Stimulated activated CD4-positive, alpha-beta T cell treated with anti-CD3 and anti-CD28 coated beads, TNF-alpha, amount 100 ng/mL, for 4 hours (primary cell): ENCODE measurements around the gene ZNF761.
"Not testable (repeated sequence)": the region's sequence is repeated elsewhere in the genome, so short reads cannot be mapped to it uniquely, and the experiment has no call there.

Experiments used
- DNase-seq, 3 experiments: peaks; one replicate each; pipeline ENCODE4 v3.0.0-alpha.2; 2020; ENCODE audit warnings: low read depth in 3 of 3

ZNF761 gene

DNA sequence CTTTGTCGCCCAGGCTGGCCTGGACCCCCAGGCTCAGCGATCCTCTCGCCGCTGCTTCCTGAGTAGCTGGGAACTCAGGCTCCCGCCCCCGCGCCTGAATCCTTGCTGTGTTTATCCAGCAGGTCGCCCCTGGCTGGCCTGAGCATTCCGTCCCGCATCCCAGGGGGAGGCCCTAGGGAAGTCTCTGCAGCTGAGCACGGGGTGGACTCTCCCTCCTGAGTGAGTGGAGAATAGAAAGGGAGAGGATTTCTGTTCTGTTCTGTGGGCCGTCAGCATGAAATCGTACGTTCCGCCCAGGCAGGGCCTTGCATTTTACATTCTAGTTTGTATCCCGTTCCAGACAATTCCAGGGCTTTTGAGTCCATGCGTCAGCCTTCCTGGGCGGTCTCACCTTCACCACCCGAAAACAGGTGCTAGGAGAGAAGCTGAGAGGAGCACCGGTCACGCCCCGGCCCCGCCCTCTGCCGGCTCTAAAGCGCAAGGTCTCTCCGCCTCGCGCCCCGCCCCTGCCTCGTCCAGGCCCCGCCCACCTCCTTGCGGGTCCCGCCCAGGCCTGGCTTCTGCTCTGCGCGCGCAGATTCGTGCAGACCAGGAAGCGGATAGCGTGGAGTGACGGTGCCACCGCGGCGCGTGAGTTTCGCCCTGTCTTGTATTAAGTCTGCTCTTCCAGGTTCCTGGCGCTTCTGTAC, at the start of gene ZNF761:
Gene ZNF761, plus strand, starts transcription at position 586 of the 689 bp plus-strand sequence. CDS start 15,285 bp downstream, outside the sequence.
- DNase-seq, result peak; percentile 95 to 97 (median 96)

DNA sequence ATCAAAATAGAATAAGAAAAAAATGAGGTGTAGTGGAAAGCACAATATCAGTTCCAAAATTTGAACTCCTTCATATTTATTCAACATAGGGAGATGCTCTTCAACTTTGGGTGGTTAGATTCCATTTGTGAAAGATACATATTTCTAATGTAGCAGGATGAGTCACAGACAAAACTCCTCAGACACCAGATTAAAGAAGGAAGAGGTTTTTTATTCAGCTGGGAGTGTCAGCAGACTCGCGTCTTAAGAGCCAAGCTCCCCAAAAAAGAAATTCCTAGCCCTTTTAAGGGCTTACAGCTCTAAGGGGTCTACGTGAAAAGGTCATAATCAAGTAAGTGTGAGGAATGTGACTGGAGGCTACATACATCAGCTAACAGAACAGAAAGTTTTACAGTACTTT, 43.6 kb upstream of the ZNF761 start:
- no peak for DNase-seq

DNA sequence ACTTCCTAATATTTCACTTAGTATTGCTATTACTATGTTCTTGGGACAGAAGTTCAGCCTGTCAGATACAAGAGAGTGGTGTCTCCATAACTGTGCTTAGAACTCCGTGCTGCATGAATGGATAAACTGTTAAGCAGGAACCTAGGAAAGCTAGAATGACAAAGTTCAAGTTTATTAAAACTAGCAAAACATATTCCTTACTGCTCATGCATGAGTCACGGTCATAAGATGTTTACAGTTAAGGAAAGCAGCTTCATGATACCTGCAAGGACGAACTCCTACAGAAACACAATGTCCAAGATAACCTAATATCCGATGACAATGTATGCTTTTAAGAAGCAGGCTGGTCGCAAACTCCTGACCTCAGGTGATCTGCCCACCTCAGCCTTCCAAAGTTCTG, 42.9 kb upstream of the ZNF761 start:
- DNase-seq, result no peak

DNA sequence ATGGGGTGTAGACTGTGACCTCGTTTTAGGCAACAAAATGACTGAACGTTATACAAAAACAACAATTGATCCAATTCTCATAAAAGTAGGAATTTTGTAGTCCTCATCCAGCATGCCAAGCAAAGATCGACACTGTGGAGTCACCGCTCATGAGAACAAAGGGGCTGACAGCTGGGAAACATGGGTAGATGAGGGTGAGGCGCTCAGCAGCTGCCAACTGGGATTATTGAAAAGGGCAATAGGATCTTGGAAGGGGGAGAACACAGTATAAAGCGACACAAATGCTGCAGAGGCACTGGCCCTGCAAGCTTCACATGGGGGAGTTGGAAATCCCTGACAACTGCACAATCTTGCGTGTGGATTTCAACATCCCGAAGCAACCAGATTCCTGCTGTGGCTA, 42.2 kb upstream of the ZNF761 start:
- DNase-seq, result no peak

DNA sequence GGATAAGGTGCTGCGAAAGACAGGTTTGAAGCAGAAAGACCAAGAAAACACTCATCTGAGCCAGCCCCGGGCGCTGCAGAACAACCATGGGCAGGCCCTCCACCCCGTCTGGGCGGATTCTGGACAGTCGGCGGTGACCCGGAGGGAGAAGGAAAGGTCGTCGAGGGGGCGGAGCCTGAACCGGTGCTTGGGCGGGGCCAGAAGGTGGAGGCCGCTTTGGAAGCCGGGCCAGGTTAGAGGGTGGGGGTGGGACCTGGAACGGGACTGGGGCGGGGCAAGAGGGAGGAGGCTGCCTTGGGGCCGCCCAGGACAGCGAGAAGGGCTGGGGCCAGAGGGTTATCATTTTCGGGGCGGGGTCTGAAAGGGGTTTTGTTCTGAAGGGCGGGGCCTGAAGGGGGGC, 41.8 kb upstream of the ZNF761 start:
- no peak for DNase-seq

DNA sequence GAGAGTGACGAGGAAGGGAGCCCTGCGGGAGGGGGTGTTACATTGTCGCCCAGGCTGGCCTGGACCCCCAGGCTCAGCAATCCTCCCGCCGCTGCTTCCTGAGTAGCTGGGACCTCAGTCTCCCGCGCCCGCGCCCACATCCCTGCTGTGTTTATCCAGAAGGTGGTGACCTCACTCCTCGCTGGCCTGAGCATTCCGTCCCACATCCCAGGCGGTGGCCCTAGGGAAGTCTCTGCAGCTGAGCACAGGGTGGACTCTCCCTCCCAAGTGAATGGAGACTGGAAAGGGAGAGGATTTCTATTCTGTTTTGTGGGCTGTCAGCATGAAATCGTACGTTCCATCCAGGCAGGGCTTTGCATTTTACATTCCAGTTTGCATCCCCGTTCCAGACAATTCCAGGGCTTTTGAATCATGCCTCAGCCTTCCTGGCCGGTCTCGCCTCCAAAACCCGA, 37.2 kb upstream of the ZNF761 start:
- no peak for DNase-seq

DNA sequence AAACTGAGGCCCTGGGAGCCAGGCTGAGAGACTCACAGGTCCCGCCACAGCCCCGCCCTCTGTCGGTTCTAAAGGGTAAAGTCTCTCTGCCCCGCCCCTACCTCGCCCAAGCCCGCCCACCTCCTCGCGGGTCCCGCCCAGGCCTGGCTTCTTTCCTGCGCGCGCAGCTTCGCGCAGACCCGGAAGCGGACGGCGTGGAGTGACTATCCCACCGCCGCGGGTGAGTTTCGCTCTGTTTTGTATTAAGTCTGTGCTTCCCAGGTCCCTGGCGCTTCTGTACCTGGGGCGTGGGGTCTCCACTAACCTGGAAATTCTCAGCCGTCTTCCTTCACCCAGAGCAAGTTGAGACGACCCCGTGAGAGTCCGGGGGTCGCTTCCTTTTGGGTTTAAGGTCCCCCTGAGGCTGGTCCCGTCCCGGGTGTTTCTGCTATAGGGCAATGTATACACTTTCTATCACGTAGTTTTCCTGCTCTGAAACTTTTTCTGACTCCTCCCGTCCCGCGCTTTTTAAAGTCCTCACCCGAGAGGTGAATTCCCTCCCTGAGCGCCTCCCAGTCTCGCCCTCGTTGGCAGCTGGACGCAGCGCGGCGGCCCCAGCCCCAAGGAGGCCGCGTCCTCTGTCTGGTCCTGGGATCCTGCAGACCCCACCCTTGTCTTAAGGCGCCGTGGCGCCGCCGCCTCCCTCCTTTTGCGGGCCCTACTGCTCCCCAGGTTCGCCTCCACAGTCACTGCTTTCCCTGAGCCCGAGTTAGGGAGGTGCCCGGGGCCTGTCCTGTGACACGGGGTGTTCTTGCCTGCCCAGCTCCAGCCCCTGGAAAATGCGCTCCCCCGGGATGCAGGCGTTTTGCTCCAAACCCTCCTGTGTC, 36.6 kb upstream of the ZNF761 start, which contains the start of gene ZNF765:
Gene ZNF765, plus strand, starts transcription at position 176 of the 866 bp plus-strand sequence. CDS start 2,867 bp downstream, outside the sequence.
- peak; percentile 93 to 97 (median 95) for DNase-seq

DNA sequence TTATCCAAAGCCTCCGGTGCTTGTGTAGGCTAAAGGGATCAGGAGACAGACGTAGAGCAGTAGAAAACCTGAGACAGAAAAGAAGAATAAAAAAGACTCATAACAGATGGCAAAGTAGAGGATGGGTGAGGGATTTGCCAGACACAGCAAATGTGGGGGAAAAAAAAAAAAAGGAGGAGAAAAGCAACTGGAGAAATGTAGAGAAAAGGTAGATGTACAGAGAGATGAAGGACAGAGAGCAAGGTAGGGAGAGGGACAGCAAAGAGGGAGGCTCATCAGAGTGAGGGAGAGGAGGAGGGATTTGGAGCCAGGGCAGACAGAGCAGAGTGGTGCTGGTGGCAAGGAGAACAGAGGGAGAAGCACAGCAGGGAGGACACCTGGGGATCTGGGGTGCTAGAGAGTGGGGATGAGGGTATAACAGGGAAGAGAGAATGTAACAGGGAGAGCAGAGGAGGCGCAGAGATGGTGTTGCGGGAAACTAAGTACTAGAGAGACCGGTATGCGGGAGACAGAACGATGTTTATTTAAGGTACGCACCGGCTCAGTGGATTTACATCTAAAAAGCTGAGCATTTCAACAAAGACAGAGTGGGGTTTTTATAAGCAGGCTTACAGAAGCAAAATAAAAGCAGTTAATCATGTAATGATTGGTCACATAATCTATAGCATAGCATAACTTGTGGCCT, 35.8 kb upstream of the ZNF761 start:
- DNase-seq, result not testable (repeated sequence)

DNA sequence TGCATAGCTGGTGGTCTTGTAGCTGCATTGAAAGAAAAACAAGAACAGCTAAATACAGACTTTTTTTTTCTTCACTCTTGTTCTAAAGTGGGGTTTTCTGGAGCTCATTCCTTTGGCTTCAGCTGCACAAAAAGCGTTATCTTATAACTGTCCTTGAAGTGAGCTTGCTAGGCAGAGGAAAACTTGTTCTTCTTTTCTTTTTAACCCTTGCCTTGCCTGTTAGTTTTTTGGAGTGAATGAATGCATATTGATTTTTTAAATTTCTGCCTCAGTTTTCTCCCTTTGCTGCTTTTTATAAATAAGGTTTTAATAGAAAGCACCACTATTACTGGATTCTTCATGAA, 35.3 kb upstream of the ZNF761 start:
- DNase-seq, result no peak

DNA sequence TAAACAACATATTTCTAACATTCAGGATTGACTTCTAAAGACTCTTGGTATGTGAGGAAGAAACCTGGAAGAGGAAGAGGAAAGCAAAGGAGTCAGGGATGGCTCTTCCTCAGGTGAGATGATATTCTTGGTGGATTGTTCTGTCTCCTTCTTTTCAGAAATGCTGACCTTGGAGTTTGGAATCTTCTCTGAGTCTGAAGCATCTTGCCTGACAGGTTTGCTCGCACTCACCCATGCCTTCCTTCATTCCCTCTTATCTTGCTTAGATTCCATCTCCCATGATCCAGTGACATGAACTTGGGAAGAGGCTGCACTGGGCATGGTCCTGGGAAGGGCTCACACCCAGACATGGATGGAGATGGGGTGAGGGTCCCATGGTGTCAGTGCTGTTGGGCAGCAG, 33.9 kb upstream of the ZNF761 start:
- not testable (repeated sequence) for DNase-seq

DNA sequence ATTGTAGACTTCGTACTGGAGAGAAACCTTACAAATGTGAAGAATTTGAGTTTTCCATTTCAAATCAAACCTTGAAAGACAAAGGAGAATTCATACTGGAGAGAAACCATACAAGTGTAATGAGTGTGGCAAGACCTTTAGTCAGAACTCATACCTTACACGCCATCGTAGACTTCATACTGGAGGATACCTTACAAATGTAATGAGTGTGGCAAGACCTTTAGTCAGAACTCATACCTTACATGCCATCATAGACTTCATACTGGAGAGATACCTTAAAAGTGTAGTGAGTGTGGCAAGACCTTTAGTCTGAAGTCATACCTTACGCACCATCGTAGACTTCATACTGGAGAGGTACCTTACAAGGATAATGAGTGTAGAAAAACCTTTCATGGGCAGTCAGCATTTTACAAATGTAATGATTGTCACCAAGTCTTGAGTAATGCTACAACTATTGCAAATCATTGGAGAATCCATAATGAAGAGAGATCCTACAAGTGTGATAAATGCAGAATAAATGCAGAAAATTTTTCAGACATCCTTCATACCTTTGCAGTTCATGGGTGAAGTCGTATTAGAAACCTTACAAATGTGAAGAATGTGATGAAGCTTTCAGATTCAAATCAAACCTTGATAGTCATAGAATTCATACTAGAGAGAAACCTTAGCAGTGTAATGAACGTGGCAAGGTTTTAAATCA, 22.1 kb upstream of the ZNF761 start:
- DNase-seq, result no peak

DNA sequence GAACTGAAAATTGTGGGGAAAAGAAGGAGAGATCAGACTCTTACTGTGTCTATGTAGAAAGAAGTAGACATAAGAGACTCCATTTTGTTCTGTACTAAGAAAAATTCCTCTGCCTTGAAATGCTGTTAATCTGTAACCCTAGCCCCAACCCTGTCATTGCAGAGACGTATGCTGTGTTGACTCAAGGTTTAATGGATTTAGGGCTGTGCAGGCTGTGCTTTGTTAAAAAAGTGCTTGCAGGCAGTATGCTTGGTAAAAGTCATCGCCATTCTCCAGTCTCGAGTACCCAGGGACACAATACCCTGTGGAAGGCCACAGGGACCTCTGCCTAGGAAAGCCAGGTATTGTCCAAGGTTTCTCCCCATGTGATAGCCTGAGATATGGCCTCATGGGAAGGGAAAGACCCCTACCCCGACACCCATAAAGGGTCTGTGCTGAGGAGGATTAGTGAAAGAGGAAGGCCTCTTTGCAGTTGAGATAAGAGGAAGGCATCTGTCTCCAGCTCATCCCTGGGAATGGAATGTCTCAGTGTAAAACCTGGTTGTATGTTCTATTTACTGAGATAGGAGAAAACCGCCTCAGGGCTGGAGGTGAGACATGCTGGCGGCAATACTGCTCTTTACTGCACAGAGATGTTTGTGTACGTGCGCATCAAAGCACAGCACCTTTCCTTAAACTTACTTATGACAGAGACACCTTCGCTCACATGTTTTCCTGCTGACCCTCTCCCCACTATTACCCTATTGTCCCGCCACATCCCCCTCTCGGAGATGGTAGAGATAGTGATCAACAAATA, 11.1 kb upstream of the ZNF761 start:
- not testable (repeated sequence) for DNase-seq

DNA sequence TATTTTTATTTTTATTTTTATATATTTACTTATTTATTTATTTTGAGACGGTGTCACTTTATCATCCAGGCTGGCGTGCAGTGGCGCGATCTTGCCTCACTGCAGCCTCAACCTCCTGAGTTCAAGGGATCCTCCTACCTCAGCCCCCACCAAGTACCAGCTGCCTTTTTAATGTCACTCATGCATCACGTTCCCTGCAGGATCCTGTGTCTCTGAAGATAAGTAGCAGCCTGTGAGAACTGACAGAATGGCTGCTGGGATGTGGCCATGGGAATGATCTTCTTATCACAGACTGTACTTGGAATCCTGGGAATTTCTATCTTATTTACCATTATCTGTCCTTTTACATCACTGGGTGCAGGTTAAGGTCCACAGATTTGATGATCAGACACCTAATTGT, 9.2 kb upstream of the ZNF761 start:
- DNase-seq, result no peak

DNA sequence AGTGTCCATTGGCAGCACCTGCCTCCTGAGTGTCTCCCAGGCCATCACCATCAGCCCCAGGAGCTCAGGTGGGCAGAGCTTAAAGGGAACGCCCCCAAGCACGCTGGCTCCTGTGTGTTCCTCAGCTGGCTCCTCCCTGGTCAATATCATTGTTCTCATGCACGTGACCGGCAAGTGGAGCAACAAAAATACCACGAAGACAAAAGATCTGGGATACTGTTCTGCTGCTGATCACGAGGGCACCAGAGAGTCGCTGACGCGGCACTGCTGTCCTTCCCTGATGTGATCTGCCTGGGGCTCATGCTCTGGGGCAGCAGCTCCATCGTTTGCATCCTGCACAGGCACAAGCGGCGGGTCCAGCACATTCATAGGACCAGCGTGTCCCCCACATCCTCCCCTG, 8.7 kb upstream of the ZNF761 start:
- not testable (repeated sequence) for DNase-seq

DNA sequence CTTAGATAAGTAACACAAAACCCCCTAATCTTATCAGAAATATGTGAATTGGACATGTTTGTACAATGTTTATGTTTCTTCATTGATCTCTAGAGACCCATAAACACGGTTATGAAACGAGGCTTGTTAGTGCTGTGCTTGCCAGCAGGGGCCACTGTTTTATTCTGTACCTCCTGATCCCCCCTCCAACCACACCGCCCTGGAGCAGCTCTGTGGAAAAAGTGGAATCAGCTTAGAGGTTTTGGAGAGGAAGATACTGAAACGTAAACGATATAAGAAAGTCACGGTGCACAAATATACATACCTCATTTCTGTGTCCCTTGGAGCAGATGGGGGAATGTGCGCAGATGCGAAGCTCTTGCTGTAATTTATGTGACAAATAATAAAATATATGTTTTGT, 8.1 kb upstream of the ZNF761 start:
- not testable (repeated sequence) for DNase-seq

DNA sequence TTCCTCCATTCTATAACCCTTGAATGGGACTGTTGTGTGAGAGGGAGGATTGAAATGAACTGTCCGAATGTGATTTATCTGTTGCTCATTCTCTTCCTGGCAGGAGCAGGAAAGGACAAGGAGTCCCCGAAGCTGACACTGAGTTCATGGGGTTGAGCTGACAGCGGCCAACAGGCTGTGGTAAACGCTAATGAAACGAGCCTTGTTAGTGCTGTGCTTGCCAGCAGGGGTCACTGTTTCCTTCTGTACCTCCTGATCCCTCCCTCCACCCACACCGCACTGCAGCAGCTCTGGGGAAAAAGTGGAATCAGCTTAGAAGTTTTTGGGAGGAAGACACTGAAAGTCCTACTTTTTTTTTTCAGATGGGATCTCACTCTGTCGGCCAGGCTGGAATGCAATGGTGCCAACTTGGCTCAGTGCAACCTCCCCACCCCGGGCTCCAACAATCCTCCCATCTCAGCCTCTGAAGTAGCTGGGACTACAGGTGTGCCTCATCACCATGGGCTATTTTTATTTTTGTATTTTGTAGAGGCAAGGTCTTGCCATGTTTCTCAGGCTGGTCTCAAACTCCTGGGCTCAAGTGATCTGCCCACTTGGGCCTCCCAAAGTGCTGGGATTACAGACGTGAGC, 6.7 kb upstream of the ZNF761 start:
- DNase-seq, result peak; percentile 37 to 48 (median 39)

DNA sequence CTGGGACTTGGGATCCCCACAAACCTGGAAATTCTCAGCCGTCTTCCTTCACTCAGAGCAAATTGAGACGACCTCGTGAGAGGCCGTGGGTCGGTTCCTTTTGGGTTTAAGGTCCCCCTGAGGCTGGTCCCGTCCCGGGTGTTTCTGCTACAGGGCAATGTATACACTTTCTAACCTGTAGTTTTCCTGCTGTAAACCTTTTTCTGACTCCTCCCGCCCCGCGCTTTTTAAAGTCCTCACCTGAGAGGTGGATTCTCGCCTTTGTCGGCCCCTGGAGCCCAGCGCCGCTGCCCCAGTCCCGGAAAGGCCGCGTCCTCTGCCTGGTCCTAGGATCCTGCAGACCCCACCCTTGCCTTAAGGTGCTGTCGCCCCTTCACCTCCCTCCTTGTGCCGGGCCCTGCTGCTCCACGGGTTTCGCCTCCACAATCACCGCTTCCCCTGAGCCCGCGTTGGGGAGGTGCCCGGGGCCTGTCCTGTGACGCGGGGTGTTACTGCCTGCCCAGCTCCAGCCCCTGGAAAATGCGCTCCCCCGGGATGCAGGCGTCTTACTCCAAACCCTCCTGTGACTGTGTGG, 391 bp downstream of the ZNF761 start:
- peak in 1 of 3 experiments; percentile 14 for DNase-seq

DNA sequence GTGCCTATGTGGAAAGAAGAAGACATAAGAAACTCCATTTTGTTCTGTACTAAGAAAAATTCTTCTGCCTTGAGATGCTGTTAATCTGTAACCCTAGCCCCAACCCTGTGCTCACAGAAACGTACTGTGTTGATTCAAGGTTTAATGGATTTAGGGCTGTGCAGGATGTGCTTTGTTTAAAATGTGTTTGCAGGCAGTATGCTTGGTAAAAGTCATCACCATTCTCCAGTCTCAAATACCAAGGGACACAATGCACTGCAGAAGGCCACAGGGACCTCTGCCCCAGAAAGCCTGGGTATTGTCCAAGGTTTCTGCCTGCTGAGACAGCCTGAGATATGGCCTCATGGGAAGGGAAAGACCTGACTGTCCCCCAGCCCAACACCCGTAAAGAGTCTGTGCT, 12.0 kb downstream of the ZNF761 start:
- DNase-seq, result not testable (repeated sequence)

DNA sequence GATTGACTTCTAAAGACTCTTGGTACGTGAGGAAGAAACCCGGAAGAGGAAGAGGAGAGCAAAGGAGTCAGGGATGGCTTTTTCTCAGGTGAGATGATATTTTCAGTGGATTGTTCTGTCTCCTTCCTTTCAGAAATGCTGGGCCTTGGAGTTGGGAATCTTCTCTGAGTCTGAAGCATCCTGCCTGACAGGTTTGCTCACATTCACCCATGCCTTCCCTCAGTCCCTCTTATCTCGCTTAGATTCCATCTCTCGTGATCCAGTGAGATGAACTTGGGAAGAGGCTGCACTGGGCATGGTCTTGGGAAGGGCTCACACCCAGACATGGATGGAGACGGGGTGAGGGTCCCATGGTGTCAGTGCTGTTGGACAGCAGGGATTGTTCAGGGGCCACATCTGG, 15.4 kb downstream of the ZNF761 start:
- DNase-seq, result not testable (repeated sequence)

DNA sequence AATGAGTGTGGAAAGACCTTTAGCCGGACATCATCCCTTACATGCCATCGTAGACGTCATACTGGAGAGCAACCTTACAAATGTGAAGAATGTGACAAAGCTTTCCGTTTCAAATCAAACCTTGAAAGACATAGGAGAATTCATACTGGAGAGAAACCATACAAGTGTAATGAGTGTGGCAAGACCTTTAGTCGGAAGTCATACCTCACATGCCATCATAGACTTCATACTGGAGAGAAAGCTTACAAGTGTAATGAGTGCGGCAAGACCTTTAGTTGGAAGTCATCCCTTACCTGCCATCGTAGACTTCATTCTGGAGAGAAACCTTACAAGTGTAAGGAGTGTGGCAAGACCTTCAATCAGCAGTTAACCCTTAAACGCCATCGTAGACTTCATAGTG, 24.0 kb downstream of the ZNF761 start:
- no peak for DNase-seq
